GM18498 (cell line): ENCODE results near the gene OSTC.

ENCODE experiments used
- ATAC-seq: cut with Tn5 transposase; IDR thresholded peaks from one replicate; pipeline ENCODE4 v1.9.1; 2021; ENCODE audit warnings: mild to moderate bottlenecking, moderate library complexity; ENCODE audit not compliant: unreplicated experiment

The OSTC gene

DNA sequence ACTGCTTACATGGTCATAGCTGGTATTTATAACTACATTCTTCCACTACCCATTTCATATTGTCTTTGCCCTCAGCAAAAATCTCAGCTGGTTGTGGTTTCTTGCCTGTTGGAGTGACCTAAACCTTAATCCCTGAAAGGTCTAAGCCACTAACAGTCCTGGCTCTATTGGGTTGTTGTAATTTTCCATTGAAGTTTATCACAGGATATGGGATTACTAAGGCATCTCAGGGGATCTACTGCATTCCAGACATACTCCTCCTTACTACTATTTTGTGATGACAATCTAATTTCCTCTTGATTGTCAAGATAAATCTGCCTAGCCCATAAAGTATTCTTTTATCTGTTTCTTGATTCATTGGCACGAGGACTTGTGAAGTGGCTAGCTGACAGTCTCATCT is 6.2 kb upstream of the OSTC start:
- ATAC-seq = no peak

DNA sequence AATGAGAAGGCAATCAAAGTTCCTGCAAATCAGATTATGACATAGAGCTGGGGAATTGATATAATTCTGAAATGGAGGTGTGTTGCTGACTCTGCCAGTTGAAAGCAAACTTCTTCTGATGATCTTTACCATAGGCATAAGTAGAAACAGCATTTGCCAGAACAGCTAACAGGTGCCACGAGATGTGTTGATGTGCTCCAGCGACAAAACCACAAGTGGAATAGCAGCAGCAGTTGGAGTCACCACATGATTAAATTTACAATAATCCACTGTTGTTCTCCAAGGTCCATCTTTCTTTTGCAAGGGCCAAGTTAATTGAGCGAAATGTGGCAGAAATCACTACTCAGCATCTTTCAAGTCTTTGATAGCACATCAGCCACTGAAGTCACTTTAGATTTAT is 3.7 kb upstream of the OSTC start:
- ATAC-seq = no peak

DNA sequence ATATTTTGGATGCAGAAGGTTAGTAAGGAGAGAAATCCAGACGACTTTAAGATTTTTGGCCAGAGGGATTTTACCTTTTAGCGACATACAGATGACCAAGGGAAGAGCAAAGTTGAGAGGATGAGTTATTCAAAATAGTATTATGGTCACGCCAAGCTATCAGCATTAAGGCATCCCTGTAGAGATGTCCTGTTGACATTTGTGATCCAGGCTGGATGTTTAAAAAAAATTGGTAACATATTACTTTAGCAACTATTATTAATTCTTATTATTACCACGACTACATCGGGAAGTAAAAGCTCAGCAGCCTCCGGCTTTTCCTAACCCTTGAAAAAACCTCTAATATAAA is 562 bp upstream of the OSTC start:
- ATAC-seq = peak; percentile 21

DNA sequence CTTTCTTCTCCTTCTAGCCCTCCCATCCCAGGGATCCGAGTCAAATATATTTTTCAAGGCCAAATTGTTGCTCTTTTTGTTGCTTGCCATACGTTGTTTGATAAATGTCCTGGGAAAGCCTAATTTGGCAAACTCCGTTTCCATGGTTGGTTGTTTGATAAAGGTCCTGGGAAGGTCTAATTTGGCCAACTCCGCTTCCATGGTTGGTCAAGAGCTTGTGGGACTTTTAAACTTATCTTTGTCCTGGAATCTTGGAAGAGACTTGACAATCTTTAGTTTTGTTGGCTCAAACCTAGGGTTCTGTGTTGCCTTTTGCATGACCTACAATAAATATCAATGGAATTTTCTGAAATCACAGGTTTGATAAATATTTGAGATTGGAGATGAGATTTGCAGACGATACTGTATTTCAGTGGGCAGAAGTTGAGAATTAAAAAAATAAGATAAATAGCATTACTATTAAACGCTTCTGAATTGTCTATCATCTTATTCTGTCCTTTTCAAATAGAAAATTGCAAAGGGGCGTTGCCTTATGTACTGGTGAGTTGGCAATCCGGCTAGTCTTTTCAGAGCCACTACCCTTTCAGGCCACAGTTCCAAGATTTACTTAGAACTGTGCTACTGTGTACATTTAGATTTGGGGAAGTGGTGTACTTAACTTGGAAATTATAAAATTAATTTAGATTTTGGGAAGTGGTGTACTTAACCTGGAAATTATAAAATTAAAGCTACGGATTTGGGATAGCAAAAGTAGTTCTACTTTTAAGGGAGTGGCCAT is 804 bp downstream of the OSTC start:
- ATAC-seq = peak; percentile 24

DNA sequence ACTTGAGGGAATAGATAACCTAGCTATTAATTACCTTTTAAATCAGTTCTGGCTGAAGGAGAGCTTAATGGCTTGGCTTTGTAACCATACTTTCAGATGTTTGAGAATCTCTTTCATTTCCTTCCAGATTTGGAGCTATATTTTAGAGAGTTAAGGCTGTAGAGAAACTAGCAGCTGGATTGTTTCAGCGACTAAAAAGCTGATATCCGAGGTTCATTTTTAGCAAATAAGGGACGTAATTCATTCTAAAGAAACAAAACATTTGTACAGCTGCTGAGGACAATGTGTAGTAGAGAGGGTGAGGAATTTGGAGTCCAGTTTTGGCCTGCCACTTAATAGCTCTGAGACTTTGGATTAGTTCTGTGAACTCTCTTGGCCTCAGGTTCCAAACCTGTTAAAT is 12.2 kb downstream of the OSTC start:
- no peak for ATAC-seq

DNA sequence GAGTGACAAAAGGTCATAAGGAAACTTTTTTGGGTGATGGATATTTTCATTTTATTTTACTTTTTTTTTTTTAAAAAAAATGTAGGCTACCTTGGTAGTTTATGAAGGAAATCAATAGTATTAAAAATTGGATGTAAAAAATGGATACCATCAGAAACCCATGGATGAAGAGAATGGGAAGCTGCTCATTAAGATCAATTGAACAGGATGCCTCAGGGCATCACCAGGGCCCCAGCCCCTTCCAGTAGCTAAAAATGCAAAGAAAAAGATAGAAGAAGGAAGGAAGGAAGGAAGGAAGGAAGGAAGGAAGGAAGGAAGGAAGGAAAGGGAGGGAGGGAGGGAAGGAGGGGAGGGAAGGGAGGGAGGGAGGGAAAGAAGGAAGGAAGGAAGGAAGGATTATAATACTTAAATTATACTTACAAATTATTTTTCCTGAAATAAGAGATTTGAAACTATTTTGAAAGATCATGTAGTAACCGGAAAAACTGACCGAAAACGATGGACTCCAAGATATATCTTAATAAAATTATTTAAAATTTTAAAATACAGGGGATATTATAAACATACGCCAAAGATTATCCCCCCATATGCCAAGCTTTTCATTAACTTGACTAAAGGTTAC is 24.1 kb downstream of the OSTC start:
- no peak for ATAC-seq

DNA sequence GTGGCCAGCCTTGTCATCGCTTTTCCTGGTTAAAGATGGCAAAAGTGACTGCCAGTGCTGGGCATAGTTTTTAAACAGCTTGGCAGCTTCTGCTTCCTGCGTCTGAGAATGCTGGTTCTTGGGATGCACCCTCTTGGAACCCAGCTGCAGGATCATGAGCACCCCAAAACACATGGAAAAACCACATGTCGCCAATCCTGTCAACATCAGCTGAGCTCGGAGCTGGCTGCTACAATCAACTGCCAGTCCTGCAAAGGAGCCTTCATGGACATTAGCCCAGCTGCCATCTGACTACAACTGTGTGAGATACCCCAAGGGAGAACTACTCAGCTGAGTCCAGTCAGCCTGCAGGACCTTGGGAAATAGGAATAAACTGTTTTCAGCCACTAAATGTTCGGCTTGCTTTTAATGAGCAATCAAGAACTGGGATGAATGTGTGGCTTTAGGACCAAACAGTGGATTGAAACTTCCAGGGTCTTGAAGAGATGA is 31.0 kb downstream of the OSTC start:
- ATAC-seq = no peak

DNA sequence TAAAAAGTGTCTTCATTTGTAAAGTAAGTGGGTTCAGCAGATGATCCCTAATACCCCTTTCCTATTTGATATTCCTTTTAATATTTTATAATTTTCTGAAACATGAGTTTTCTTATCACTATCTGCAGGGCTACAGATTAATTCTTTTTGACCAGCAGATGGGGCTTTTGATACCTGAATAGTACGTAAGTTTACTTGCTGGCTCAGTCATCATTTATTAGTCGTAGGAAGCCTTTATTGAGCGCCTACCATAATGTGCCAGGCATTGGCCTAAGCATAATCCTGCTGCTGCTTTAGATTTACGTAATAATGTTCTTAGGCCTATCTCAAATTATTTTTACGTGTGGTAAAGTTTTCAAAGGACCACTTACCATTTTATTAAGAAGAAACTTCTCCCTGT is 33.1 kb downstream of the OSTC start:
- ATAC-seq = no peak

DNA sequence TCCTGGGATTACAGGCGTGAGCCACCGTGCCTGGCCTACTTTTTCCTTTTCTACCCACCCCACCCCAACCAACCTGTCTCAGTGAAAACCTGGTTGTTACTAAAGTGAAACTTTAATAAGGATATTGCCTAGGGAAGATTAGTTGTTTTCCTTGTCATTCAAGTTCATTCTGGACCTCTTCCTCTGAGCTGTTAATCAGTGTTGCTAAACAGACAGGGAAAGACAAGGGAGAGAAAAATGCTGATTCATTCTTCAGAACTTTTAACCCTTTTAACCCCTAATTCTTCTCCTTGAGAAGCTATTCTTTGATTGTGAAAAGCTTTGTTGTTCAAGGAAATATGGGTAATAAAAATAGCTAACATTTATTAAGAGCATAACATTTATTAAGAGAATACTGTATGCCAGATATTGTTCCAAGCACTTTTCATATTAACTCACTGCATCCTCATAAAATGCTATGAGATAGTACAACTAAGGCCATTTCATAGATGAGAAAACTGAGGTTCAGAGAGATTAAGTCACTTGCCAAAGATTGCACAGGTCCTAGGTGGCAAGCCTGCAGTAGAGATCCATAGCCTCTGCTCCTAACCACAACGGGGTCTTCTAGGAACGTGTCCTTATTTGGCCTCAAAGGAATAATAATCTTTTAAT is 34.8 kb downstream of the OSTC start:
- ATAC-seq = no peak

DNA sequence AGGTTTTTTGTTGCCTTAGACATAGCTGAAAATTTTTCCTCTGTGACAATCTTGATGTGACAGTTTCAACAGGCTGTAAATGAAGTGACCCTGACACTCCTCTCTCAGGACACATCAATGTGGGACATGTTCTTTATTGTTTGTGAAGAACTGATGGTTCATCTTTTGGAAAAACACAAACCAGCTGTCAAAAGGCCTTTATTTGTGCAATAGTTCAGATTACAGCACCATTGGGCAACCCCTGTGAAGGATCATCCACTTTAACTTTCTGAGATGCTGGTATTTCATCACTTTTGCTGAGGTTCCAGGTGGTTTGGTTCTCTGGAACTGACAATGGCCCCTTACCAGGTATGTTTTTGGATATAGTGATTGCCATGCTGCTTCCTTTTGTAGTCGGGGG is 40.3 kb downstream of the OSTC start:
- no peak for ATAC-seq

DNA sequence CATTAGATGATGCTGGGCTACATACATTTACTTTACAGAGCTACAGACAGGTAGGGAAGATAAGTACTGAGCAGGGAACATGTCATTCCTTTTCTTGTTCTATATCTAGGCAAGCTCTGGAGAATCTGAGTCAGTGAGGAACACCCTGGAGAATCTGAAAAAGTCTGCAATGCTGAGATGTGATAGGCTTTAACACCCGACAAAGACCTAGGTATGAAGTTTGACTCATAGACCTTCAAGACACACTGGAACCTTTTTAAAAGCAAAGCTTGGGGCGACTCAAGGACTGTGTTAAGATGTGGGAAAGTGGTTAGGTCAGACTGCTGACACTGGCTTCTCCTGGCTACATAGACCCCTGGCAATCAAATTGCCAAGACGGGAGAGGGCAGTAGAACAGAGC is 42.8 kb downstream of the OSTC start:
- ATAC-seq = no peak

DNA sequence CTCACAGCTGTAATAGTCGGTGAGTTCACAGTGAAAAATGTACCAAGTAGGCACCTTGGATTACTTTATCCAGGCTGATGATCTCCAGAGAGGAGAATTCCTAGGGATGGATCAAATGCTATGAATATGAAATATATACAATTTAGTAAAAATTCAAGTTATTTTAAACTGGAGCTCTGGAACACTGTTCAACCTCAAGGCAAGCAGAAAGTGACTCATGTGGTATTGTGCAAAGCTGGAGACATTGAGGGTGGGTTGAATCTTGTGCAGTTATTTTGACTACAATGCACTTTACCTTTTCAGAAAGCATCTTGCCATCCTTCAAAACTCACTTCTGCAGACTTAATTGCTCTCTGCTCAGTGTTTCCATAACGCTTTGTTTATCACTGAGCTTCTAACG is 43.4 kb downstream of the OSTC start:
- ATAC-seq = no peak

DNA sequence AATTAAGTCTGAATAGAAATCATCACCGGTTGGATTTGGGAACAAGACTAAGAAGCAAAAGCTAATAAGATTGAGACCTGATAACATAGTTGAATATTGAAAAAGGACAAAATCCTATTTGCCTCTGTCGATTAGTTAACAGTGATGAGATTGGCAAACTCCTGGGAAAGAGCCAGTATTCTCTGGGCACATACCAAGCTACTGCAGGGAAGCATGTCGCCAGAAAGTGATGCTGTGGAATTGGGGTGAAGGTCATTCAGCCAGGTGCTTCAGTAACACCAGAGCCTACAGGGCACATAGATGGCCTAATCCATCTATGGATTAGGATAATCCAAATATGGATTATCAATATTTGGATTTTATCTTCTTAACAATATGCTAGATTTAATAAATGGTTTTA is 44.0 kb downstream of the OSTC start:
- no peak for ATAC-seq

DNA sequence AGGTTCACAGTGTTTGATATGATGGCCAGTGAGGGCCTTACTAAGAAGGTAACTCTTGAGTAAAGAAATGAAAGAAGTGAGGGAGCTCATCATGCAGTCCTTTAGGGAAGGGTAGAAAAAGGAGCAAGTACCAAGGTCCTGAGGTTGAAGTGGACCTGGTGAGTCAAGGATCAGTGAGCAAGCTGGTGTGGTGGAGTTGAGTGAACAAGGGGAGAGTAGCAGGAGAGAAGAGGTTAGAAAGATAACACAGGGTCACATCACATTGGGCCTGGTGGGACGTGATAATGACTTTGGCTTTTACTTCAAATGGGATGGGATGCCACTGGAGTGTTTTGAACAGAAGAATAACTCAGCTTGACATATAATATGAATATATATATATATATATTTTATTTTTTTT is 44.7 kb downstream of the OSTC start:
- ATAC-seq = no peak

DNA sequence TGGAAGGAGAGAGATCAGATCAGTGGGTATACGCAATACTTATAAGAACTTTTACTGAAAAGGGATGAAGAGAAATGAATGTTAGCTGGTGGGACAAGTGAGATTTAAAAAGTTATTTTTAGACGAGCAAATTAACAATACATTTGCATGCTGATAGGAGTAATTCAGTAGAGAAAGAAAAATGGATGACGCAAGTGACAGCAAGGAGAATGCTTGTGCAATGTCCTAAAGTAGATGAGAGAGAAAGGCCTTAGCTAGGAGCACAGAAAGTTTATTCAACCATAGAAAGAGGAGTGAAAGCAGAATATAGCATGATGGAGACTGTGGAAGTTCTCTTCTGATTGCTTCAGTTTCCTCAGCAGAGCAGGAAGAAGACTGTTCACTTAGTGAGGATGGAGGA is 45.8 kb downstream of the OSTC start:
- ATAC-seq = no peak

DNA sequence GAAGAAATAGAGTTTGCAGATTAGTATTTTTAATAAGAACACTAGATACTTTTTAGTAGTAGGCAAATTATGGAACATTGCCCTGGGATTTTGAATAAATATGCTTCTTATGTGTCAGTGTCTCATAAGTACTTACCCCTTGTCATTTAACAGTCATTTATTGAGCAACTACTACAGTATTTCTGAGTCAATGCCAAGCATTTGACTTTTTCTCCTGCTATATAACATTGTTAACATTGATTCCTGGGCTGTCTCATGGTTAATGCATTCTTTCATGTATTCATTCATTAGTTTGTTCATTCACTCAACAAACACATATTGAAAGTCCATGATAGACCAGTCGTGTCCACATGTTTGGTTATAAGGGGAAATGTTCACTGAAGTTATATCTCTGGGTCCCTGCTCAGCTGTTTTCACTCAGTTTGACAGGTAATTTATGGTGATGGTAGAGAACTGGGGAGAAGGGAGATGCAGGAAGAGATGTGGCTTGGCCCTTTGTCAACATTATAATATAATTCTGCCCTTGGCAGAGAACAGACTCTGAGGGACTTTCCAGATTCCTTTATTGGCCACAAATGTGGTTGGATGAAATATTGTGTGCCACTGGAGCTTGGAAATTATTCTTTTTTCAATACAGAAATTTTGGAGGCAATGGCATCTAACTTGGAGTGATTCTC is 49.8 kb downstream of the OSTC start:
- ATAC-seq = no peak

DNA sequence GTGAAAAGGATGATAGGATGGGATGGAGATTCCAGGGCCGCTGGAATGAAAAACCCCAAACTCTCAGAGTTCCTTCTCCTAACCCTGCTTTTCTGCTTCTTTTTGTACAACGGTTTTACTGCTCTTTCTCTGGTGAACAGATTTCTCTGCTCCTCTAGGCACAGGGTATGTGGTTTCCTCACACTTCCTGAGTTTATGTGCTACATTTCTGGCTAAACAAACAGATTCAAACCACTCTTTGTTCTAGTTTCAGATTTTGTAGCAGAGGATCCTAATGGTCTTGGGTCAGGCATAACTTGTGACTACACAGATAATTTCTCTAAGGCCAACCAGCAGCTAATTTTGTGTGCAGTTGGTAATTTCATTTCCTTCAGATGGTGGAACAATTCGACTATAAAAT is 52.6 kb downstream of the OSTC start:
- peak; percentile 71 for ATAC-seq

DNA sequence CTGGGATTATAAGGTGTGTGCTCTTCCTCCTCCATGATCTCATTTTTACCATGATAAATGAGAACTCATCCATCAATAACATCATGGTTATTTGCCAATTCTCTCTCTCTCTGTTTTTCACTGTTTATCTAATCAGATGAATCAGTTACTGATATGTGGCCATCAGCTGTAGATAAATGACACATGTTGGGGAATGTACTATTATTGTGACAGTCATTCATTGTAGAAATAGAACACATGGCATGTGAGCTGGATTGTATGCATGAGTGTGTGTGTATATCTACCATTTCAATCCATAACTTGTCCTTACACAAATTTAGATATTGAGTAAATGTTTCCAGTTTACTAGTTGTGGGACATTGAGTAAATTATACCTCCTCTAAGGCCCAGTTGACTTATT is 53.0 kb downstream of the OSTC start:
- no peak for ATAC-seq

DNA sequence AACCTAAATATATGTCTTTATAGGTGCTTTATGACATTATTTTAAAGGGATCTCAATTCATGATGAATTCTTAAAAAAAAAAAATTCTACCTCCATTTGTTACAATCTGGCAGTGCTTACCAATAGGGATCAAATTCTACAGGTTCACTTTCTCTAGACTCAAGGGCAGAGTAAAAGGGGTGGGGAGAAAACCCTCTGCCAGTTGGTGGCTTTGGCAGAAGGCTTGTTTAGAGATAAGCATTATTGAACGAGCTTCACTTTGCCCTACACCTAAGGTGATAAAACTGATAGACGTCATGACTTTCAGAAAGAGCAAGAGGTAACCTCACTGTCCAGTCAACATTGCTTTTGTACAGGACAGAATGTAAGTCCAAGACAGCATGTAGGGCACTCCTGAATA is 53.6 kb downstream of the OSTC start:
- no peak for ATAC-seq

DNA sequence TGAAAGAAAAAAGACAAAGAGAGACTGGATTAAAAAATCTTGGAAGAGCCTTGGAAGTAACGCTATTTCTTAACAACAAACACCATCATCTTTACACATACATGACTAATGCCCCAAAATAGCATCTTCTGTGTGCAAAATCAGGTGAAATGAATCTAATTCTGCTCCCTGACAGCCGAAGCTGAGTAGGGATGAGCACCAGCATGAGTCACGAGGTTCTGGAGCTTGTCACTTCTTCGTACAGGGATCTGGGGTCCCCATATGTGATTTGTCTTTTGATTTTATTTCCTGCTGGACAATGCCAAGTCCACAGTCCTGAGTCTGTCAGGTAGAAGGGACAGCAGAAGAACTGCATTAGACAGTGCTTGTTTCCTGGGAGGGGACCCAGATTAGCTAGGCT is 55.9 kb downstream of the OSTC start:
- no peak for ATAC-seq

DNA sequence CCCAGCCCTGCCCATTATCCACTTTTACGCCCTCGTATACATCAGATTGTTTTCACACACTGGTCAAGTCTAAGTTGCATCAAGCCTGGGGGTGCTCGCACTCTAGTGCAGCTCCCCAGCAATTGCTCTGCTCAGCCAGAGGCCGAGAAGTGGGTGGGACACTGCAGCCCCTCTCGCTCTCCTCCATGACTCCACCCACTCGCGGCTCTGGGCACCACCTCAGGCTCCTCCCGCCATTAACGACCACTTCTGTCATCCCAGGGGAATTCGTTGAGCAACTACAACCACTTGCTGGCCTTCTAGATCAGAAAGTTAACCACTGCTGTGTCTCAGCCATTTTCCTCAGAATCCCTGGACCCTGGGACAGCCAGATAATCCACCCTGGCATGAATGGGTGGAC is 58.8 kb downstream of the OSTC start:
- ATAC-seq = no peak

DNA sequence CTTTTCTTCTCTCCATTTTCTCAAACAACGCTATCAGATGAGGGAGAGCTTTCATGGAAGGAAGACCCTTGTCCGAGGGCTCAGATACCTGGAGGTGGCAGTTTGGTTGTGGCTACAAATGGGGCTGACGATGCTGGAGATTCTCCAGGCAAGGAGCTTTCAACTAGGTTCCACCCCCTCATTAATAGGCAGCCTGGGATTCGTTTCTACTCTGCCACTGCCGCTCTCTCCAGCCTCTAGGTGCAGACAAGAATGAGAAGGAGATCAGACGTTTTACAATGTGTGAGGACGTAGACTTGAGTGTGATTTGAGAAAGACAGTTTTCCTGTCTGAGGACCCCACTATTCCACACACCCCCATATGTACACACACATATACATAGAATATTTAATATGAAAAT is 59.3 kb downstream of the OSTC start:
- no peak for ATAC-seq
